Loucy (cell line): ENCODE measurements around the gene ACOT4.
"Not testable (repeated sequence)": the region's sequence is repeated elsewhere in the genome, so short reads cannot be mapped to it uniquely, and the experiment has no call there.

Source experiments
- H2AFZ ChIP-seq: fragments of 200-600 bp; sonication (generic); 2 replicates; pipeline ENCODE4 v1.6.0; 2016; ENCODE audit warnings: antibody characterized with exemption, mild to moderate bottlenecking, low read length, moderate library complexity
- H3F3A ChIP-seq: fragments of 200-600 bp; 2 replicates; pipeline ENCODE4 v1.6.0; 2016; ENCODE audit warnings: antibody characterized with exemption, low read depth, mild to moderate bottlenecking
- H3K27me3 ChIP-seq: fragments of 200-600 bp; sonication (generic); 2 replicates; pipeline ENCODE4 v1.6.1; 2014; ENCODE audit warnings: low read length, mild to moderate bottlenecking; ENCODE audit not compliant: insufficient read depth, poor library complexity, severe bottlenecking
- H3K36me3 ChIP-seq: fragments of 200-600 bp; sonication (generic); 2 replicates; pipeline ENCODE4 v1.6.1; 2016; ENCODE audit warnings: low read length; ENCODE audit not compliant: insufficient read depth
- H3K4me1 ChIP-seq: fragments of 200-600 bp; sonication (generic); 2 replicates; pipeline ENCODE4 v1.5.1; 2014; ENCODE audit warnings: low read length, mild to moderate bottlenecking; ENCODE audit not compliant: insufficient read depth, poor library complexity, severe bottlenecking
- H3K4me2 ChIP-seq: fragments of 200-600 bp; sonication (generic); 2 replicates; pipeline ENCODE4 v1.6.0; 2014; ENCODE audit warnings: antibody characterized with exemption, low read length, low read depth, mild to moderate bottlenecking; ENCODE audit not compliant: poor library complexity, severe bottlenecking
- H3K4me3 ChIP-seq: fragments of 200-600 bp; sonication (generic); 2 replicates; pipeline ENCODE4 v1.5.1; 2014; ENCODE audit warnings: low read length, mild to moderate bottlenecking, mixed read lengths; ENCODE audit not compliant: poor library complexity, severe bottlenecking
- H3K79me2 ChIP-seq: fragments of 200-600 bp; sonication (generic); 2 replicates; pipeline ENCODE4 v1.6.1; 2014; ENCODE audit warnings: low read length; ENCODE audit not compliant: insufficient read depth
- H3K9ac ChIP-seq: fragments of 200-600 bp; sonication (generic); 2 replicates; pipeline ENCODE4 v1.6.0; 2014; ENCODE audit warnings: mild to moderate bottlenecking, low read depth, low read length, moderate library complexity; ENCODE audit not compliant: poor library complexity, severe bottlenecking
- H3K9me2 ChIP-seq: fragments of 200-600 bp; sonication (generic); replicated peaks from 2 replicates; pipeline ENCODE4 v1.6.1; 2016; ENCODE audit warnings: low read depth, low read length, mixed read lengths
- H3K9me3 ChIP-seq: fragments of 200-600 bp; sonication (generic); 2 replicates; pipeline ENCODE4 v1.6.1; 2014; ENCODE audit warnings: mild to moderate bottlenecking, antibody characterized with exemption, low read length, low read depth; ENCODE audit not compliant: insufficient read depth
- H4K20me1 ChIP-seq: fragments of 200-600 bp; sonication (generic); 2 replicates; pipeline ENCODE4 v1.6.0; 2014; ENCODE audit warnings: antibody characterized with exemption, low read length, mild to moderate bottlenecking; ENCODE audit not compliant: insufficient read depth, poor library complexity, severe bottlenecking
- EZH2phosphoT487 ChIP-seq: fragments of 200-600 bp; IDR thresholded peaks from 2 replicates; pipeline ENCODE4 v1.6.1; 2018; ENCODE audit warnings: antibody characterized with exemption, mild to moderate bottlenecking, moderate library complexity, borderline replicate concordance
- TF ChIP-seq, protein P1 (sequence below): fragments of 200-600 bp; sonication (generic); conservative IDR thresholded peaks from 2 replicates; pipeline ENCODE4 v1.5.1; 2014; ENCODE audit warnings: mild to moderate bottlenecking, antibody characterized with exemption, low read length

ACOT4 gene

DNA sequence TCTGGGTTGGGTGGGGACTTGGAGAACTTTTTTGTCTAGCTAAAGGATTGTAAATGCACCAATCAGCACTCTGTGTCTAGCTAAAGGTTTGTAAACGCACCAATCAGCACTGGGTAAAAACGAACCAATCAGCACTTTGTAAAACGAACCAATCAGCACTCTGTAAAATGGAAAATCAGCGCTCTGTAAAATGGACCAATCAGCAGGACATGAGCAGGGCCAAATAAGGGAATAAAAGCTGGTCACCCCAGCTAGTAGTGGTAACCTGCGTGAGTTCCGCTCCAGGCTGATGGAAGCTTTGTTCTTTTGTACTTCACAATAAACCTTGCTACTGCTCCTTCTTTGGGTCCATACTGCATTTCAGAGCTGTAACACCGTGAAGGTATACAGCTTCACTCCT is 24.3 kb upstream of the ACOT4 start:
- Histone ChIP-seq H2AFZ (no peak overlapping the region), H4K20me1 (peaks cover 3% of the 10 kb centered on the region), H3K9me3 (no peaks in the 10 kb centered on the region), H3K9ac (peak overlapping the region; percentile 89), H3K4me3 (peak overlapping the region; percentile 92), H3K9me2 (no peaks in the 10 kb centered on the region), H3K27me3 (no peaks in the 10 kb centered on the region), H3F3A (no peaks in the 10 kb centered on the region), H3K79me2 (peaks cover 39% of the 10 kb centered on the region), H3K36me3 (no peaks in the 10 kb centered on the region), H3K4me2 (peak overlapping the region; percentile 95), H3K4me1 (peaks cover 24% of the 10 kb centered on the region)
- no peak for TF ChIP-seq EZH2phosphoT487
- TF ChIP-seq, protein P1, sequence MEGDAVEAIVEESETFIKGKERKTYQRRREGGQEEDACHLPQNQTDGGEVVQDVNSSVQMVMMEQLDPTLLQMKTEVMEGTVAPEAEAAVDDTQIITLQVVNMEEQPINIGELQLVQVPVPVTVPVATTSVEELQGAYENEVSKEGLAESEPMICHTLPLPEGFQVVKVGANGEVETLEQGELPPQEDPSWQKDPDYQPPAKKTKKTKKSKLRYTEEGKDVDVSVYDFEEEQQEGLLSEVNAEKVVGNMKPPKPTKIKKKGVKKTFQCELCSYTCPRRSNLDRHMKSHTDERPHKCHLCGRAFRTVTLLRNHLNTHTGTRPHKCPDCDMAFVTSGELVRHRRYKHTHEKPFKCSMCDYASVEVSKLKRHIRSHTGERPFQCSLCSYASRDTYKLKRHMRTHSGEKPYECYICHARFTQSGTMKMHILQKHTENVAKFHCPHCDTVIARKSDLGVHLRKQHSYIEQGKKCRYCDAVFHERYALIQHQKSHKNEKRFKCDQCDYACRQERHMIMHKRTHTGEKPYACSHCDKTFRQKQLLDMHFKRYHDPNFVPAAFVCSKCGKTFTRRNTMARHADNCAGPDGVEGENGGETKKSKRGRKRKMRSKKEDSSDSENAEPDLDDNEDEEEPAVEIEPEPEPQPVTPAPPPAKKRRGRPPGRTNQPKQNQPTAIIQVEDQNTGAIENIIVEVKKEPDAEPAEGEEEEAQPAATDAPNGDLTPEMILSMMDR = no peak

DNA sequence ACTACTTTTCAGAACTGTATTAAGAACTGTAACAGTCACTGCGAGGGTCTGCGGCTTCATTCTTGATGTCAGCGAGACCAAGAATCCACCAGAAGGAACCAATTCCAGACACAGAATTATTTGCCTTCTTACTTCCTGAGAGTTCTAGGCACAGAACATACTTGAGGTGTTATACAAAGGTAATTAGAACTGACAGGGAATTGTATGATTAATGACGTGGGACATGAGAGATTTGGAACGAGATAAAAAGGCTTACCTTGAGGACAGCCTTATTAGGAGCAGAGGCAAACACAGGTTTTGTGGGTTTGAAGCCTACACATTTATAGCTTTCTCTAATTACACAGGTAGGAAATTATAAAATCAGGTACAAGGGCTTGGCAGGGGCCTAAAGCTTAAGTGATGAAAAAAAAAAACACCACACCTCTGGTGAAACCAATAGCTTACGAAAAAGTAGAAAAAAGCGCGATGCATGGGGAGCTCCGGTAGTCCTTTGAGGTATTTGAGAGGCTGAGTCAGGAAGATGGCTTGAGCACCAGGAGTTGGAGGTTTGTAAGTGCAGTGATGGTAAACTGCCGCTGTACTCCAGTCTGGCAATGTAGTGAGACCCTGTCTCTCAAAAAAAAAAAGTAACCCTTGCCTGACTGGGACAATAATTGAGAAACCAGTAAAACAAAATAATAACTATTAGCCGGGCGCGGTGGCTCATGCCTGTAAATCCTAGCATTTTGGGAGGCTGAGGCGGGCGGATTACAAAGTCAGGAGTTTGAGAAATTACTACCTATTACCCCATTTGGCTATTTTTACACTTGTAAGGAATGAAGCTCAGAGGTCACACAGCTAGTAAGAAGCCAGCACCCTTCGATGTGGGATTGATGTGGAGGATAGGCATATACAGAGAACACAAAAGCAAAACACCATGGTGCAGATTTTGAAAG is 23.5 kb upstream of the ACOT4 start:
- H3K9ac ChIP-seq = peak overlapping the region; percentile 89
- no peaks in the 10 kb centered on the region for H3K36me3 ChIP-seq
- peak overlapping the region; percentile 92 for H3K4me3 ChIP-seq
- peak overlapping the region; percentile 95 for H3K4me2 ChIP-seq
- TF ChIP-seq, protein P1 = no peak
- no peak for TF ChIP-seq EZH2phosphoT487
- H3K9me3 ChIP-seq = no peaks in the 10 kb centered on the region
- H2AFZ ChIP-seq = peak overlapping the region; percentile 99
- peaks cover 42% of the 10 kb centered on the region for H3K79me2 ChIP-seq
- peaks cover 3% of the 10 kb centered on the region for H4K20me1 ChIP-seq
- H3K9me2 ChIP-seq = no peaks in the 10 kb centered on the region
- no peaks in the 10 kb centered on the region for H3K27me3 ChIP-seq
- H3F3A ChIP-seq = no peaks in the 10 kb centered on the region
- H3K4me1 ChIP-seq = peaks cover 24% of the 10 kb centered on the region

DNA sequence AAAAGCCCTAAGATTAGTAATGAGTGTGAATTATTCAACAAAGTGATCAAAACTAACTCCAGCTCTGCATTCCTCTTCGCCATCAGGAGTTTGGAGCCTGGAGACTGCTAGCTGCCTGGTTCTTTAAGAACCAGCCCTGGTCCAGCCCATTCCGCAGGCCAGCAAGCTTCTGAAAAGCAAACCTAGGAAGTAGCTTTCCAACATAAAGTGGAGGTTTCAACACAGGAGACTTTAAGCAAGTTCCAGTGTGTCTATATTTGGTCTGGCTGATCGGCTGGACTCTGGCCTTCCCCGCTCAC is 22.8 kb upstream of the ACOT4 start:
- Histone ChIP-seq H3K9ac (peak overlapping the region; percentile 89), H3K4me1 (peaks cover 24% of the 10 kb centered on the region), H3K79me2 (peaks cover 42% of the 10 kb centered on the region), H3K4me3 (peak overlapping the region; percentile 92), H2AFZ (peak overlapping the region; percentile 99), H3K4me2 (peak overlapping the region; percentile 95)
- H4K20me1 ChIP-seq, H3K9me3 ChIP-seq, H3K27me3 ChIP-seq, H3K9me2 ChIP-seq, H3F3A ChIP-seq, H3K36me3 ChIP-seq: not testable (repeated sequence)
